Measurements from ENCODE around the gene LYSMD3. TPM values are rescaled to one million over a fixed set of nuclear protein-coding genes. Genes with fewer than 3 reads are reported as not detected.
A peak's percentile ranks its signal among the peaks of the same experiment; 100 is the strongest.

The LYSMD3 gene
- total and polyA plus RNA-seq, 9 of the 15 experiments (the other 6 are each of a cell fraction or from before 2014, with no cell fraction given), result 9.5 to 42.3 (median 20.7) TPM

- TF ChIP-seq AFF4 (CRISPR knock-in tag; IDR thresholded peaks at IDR 0.05), result peak; percentile 23; the same call in 1 of the 2 replicates
- TF ChIP-seq ZNF12 (CRISPR knock-in tag; IDR thresholded peaks at IDR 0.05), result 0 out of 2 replicates have a peak, but pooled peaks have one; percentile 65
- TF ChIP-seq CREB5 (CRISPR knock-in tag; IDR thresholded peaks at IDR 0.05), result no peak
- TF ChIP-seq MCM2 (IDR thresholded peaks at IDR 0.05; ENCODE audit: low read depth), result no peak
- TF ChIP-seq ELF1 (tag; IDR thresholded peaks at IDR 0.05), result peak; percentile 40; the same call in 1 of the 2 replicates
- TF ChIP-seq EGR1 (conservative IDR thresholded peaks at IDR 0.05), result no peak
- no peak for TF ChIP-seq ESRRA (IDR thresholded peaks at IDR 0.05; ENCODE audit: borderline replicate concordance, low read depth)
- no peak for TF ChIP-seq JUNB (CRISPR knock-in tag; conservative IDR thresholded peaks at IDR 0.05)
- TF ChIP-seq, protein P1, sequence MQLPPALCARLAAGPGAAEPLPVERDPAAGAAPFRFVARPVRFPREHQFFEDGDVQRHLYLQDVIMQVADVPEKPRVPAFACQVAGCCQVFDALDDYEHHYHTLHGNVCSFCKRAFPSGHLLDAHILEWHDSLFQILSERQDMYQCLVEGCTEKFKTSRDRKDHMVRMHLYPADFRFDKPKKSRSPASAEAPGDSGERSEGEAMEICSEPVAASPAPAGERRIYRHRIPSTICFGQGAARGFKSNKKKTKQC (CRISPR knock-in tag; IDR thresholded peaks at IDR 0.05), result peak; percentile 93; the same call in 1 of the 2 replicates
- TF ChIP-seq NR3C1 (CRISPR knock-in tag; IDR thresholded peaks at IDR 0.05), result peak; percentile 85; the same call in 1 of the 2 replicates
- TF ChIP-seq, protein P2, sequence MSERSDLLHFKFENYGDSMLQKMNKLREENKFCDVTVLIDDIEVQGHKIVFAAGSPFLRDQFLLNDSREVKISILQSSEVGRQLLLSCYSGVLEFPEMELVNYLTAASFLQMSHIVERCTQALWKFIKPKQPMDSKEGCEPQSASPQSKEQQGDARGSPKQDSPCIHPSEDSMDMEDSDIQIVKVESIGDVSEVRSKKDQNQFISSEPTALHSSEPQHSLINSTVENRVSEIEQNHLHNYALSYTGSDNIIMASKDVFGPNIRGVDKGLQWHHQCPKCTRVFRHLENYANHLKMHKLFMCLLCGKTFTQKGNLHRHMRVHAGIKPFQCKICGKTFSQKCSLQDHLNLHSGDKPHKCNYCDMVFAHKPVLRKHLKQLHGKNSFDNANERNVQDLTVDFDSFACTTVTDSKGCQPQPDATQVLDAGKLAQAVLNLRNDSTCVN (CRISPR knock-in tag; IDR thresholded peaks at IDR 0.05), result no peak
- TF ChIP-seq GATAD2A (IDR thresholded peaks at IDR 0.05), result no peak
- TF ChIP-seq TAL1 (IDR thresholded peaks at IDR 0.05), result no peak
- TF ChIP-seq MYNN (IDR thresholded peaks at IDR 0.05), result no peak
- no peak for TF ChIP-seq MYNN (CRISPR knock-in tag; IDR thresholded peaks at IDR 0.05)
- no peak for TF ChIP-seq RHOXF2B (CRISPR knock-in tag; conservative IDR thresholded peaks at IDR 0.05)
- TF ChIP-seq ELK3 (CRISPR knock-in tag; IDR thresholded peaks at IDR 0.05), result no peak
- no peak for TF ChIP-seq ZNF785 (CRISPR knock-in tag; IDR thresholded peaks at IDR 0.05)
- TF ChIP-seq ZNF384 (IDR thresholded peaks at IDR 0.05; ENCODE audit: low read depth, low read length), result no peak
- TF ChIP-seq CAMTA2 (CRISPR knock-in tag; conservative IDR thresholded peaks at IDR 0.05), result no peak
- TF ChIP-seq SIRT6 (IDR thresholded peaks at IDR 0.05; ENCODE audit: low read depth, low read length), result no peak
- peak; percentile 29 for TF ChIP-seq ZNF263 (CRISPR knock-in tag; IDR thresholded peaks at IDR 0.05; ENCODE audit: borderline replicate concordance)
Observed at GRCh38 chr5:90473396-90474234, 55.8 kb downstream of the LYSMD3 start (continued).

Data from K562 (cell line).